ENCODE data around the gene ZNF804A.

GRCh38 chr2:184734338-184734737 lies 136.0 kb downstream of the ZNF804A start:
- TF ChIP-seq RNF2 (IDR thresholded peaks at IDR 0.05; ENCODE audit: borderline replicate concordance, low read depth, low read length, missing control alignments, poor library complexity, severe bottlenecking) = no peak
- no peak for TF ChIP-seq SP4 (IDR thresholded peaks at IDR 0.05; ENCODE audit: low read length)
- TF ChIP-seq CTCF (IDR thresholded peaks at IDR 0.05; ENCODE audit: control extremely low read depth in 1 of 3, insufficient read depth in 1 of 3, low read depth in 1 of 3, low read length in 3 of 3) = no peak
- no peak for TF ChIP-seq CHD1 (IDR thresholded peaks at IDR 0.05; ENCODE audit: low read depth, low read length)
- no peak for TF ChIP-seq POLR2A (IDR thresholded peaks at IDR 0.05; ENCODE audit: control extremely low read depth in 1 of 2, low read depth in 2 of 2, low read length in 2 of 2)
- TF ChIP-seq SIN3A (conservative IDR thresholded peaks at IDR 0.05 in 1 of 2, IDR thresholded peaks at IDR 0.05 in 1 of 2; ENCODE audit: low read depth in 1 of 2, low read length in 2 of 2) = no peak

Data from H1 (cell line).